Measurements from ENCODE around the gene FBLN1.

Gene FBLN1

DNA sequence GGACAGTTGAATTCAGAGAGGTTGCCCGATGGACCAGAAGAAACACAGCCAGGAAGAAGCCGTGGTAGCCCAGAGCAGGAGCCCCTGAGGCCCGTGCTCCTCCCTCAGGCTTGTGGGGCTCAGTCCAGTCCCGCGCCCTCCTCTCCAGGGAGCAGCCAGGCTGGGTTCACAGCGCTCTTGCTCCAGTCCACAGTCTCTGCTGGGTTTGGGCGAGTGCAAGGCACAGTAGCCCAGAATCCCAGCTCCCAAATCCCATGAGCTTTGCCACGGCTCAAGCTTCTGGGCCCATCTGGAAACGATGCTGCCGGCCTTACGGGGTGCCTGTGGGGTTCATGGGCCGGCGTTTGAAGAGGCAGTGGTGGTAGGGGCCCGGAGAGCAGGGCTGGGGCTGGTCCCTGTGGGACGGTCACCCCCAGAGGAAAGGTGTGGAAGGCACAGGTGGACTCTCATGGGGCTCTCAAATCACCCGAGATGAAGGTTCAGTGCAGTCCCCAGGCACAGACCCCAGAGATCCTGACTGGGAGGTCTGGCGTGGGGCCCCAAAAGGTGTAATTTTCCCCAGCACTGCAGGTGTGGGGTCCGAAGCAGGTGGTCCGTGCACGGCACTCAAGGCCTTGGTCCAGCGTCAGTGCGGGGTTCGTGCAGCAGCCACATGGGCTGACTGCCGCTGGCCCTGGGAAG is 138.4 kb downstream of the FBLN1 start:
- no peak for DNase-seq

DNA sequence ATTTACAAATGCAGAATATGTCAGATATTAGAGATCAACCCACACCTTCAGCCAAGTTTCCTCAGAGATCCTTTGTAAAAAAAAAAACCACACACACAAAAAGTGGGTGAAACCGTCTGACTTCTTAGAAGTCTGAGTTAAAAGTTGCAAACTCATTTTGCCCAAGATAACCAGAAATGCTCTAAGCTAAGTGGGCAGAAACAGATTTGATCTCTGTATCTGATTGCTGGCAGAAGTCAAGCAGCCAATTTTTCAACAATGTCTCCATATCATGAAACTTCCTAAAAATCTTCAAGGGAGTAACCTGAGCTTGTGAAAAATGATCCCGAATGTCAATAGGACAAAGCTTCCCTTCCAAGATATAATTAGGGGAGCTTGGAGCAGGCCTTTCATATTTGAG is 140.3 kb downstream of the FBLN1 start:
- no peak for DNase-seq

GRCh38 chr22:45644714-45645113 is 142.0 kb downstream of the FBLN1 start:
- no peak for DNase-seq

GRCh38 chr22:45645150-45645525 is 142.5 kb downstream of the FBLN1 start:
- no peak for DNase-seq

- peak; percentile 53 for DNase-seq
Observed at GRCh38 chr22:45645526-45646414, 143.1 kb downstream of the FBLN1 start.

GRCh38 chr22:45647532-45648225 is 145.0 kb downstream of the FBLN1 start:
- DNase-seq: no peak

DNA sequence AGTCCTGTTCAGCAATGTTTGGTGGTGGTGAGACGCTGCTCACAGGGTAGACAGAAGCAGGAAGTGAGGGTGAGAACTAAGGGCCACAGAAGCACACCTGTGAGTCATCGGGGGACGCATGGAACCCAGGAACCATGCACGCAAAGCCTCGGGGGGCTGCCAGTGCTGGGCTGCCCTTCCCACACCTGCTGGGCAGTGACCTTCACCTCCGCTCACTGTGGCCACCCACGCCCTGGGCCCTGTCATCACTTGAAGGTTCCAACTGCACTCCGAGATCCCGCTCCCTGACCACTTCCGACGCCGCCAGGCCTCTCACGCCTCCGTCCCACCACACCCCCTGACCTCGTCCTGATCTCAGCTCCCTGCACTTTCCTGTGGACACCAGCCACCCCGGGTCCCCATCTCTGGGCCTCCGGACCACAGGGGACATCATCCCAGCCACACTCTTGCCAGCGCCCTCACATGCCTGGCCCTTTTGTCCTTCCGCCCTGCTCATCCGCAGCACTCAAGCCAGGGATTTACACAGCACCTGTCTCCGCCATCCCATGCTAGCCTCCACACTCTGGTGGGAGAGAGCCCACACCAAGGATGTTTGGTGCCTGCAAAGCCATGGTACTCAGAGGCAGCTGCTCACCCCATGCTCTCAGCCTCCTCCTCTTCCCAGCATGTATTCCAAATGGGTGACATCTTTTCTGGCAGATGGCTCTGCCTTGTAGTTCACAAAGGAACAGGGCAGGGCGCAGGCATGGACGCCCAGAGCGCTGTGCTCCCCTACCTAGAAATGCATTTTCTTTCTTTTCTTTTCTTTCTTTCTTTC is 145.8 kb downstream of the FBLN1 start:
- DNase-seq: no peak

- DNase-seq: no peak
Observed at GRCh38 chr22:45649809-45650208, 147.1 kb downstream of the FBLN1 start.

- no peak for DNase-seq
Observed at GRCh38 chr22:45650721-45651120, 148.0 kb downstream of the FBLN1 start.

Measured in fibroblast of skin of scalp (primary cell).